ENCODE results near the gene SPDYE6. TPM values are rescaled to one million over a fixed set of nuclear protein-coding genes. Genes with fewer than 3 reads are reported as not detected.
"Not testable (repeated sequence)": the region's sequence is repeated elsewhere in the genome, so short reads cannot be mapped to it uniquely, and the experiment has no call there.

SPDYE6 gene
- total RNA-seq, 1 donor from 2014 or later = not detected

- DNase-seq (ENCODE audit: low spot score in 2 of 2) (peak in 1 of 2 donors; percentile 10), FAIRE-seq (no peak)
Measured at GRCh38 chr7:102320181-102320580, 36.1 kb downstream of the SPDYE6 start.

DNA sequence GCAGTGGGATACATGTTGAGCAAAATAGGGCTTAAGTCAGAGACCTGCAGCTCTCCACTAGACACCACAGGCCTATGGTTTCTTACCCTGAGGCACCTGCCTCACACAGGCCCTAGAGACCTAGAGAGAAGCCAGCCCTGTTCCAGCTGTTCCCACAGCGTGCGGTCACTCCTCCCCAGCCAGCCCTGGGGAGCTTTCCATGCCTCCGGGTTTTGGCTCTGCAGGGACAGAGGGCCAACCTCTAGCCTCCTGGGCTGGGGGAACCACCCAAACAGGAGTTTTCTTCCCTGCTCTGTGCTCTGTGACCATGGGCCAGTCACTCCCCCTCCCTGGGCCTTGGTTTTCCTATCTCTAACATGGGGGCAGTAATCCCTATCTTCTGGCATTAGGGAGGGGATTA, 36.6 kb downstream of the SPDYE6 start:
- no peak for FAIRE-seq
- DNase-seq (ENCODE audit: low spot score in 2 of 2) = peak in 1 of 2 donors; percentile 7

GRCh38 chr7:102318482-102318971, 37.7 kb downstream of the SPDYE6 start:
- no peak for FAIRE-seq
- DNase-seq (ENCODE audit: low spot score in 2 of 2) = peak; percentile 10 to 25

- FAIRE-seq (no peak), DNase-seq (ENCODE audit: low spot score in 2 of 2) (peak; percentile 9 to 10)
Measured at GRCh38 chr7:102317231-102318059, 38.8 kb downstream of the SPDYE6 start.

DNA sequence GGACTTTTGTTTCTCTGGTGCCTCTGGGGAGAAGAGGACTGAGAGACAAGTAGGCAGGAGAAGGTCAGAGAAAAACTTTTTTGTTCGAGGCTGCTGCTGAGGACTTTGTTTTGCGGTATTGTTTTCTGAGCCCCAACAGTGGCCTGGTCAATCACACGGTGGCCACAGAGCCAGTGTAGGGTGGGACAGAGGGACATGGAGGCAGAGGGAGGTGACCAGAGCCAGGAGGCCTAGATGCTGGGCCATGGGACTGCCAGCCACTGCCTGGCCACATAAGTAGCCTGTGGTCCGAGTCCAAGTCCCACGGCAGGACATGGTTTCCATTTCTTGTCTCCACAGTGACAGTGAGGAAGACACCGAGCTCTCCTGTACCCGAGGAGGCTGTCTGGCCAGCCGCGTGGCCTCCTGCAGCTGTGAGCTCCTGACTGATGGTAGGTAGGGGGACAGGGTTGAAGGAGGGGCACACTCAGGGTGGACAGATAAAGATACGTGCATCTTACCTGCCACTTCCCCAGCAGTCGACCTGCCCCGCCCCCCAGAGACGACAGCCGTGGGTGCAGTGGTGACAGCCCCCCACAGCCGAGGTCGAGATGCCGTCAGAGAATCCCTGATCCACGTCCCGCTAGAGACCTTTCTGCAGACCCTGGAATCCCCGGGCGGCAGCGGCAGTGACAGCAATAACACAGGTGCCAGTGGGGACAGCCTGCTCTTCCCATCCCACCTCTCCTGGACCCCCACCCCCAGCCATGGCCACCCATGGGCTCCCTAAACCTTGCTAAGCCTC, 42.1 kb downstream of the SPDYE6 start:
- FAIRE-seq (no peak), DNase-seq (ENCODE audit: low spot score in 2 of 2) (no peak)

DNA sequence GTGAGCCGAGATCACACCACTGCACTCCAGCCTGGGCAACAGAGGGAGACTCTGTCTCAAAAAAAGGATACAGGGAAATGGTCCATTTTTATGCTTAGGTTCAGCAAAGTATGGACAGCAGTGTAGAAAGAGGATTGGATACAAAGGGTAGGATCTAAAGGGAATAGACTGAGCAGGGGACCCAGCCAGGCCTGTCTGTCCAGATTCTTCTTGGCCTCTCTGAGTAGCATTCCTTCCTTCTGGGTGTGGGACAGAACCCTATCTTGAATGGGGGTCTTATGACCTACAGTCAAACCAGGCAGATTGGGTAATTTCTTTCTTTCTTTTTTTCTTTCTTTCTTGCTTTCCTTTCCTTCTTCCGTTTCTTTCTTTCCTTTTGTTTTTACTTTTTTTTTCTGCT, 43.9 kb downstream of the SPDYE6 start:
- FAIRE-seq (no peak), DNase-seq (ENCODE audit: low spot score in 2 of 2) (no peak)

DNA sequence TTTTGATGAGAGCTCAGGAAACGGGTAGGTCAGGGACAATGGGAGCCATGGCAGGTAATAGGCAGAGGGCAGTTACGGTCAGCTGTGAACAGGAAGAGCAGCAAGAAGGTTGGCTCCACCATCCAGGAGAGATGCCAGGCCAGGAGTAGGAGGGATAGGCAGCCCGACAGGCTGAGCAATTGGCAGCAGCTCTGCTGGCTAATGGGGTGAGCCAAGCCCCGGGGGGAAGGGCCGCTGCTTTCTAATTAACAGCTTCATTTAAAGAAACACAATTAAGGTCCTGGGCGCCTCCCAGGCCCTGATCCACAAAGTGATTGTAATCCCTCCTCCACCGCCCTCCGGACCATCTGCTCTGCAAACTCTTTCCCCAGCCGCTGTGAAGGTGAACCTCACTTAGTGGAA, 45.8 kb downstream of the SPDYE6 start:
- peak in 1 of 2 donors; percentile 58 for DNase-seq (ENCODE audit: low spot score in 2 of 2)

DNA sequence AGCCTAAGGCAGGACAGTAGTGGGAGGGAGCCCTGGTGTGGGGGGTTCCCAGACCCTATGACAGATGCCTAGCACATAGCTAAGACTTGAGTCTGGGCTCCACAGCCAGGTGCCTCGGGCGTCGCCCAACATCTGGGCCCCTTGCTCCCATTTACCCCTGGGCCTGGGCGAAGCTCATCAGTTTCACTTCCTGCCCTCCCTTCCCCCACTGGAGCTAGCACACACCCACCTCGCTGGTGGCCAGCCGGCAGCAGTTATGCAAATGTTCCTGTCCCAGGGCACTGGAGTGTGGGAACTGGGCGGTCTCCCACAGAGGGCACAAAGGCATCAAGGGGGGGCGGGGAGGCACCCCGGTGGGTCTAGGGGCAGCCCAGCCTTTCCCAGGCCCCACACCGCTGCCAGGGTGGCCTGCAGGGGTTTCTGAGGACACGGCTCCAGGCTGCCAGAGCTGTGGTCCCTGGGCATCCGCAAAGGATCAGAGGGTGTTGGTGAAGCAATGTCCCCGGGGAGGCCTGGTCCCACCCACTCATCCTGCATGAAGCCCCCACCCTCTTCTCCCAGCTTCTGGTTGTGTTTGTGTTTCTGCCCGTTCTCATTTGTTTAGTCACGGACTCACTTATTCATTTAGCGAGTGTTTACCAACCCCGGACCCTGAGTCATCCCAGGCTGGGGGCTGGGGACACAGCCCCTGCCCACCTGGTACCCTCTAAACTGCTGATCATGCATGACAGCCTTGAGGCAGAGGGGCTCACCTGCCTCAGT, 49.1 kb downstream of the SPDYE6 start:
- DNase-seq (ENCODE audit: low spot score in 2 of 2) = no peak

More for the DNA sequence above, 45.8 kb downstream of the SPDYE6 start:
- no peak for FAIRE-seq

DNA sequence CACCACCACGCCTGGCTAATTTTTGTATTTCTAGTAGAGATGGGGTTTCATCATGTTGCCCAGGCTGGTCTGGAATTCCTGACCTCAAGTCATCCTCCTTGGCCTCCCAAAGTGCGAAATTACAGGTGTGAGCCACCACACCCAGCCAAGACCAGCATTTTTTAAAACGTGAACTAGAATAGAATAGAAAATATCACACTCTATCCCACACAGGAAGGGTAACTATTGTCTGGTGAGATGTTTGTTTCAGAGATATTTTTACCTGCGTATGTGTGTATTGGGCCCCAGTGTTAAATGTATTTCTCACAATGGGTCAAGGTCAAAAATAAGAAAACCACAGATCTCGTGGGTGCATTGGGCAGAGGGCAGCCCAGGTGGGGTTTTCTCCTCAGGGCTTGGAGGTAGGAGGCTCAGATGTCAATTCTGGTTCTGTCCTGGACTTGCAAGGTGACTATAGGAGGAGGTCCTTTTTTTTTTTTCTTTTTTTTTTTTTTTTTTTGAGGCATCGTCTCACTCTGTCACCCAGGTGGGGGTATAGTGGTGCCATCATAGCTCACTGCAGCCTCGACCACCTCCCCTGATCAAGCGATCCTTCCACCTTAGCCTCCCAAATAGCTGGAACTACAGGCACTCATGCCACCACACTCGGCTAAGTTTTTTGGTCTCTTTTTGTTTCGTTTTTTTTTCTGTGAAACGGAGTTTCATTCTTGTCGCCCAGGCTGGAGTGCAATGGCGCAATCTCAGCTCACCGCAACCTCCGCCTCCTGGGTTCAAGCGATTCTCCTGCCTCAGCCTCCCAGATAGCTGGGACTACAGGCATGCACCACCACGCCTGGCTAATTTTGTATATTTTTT, 50.6 kb downstream of the SPDYE6 start:
- DNase-seq (ENCODE audit: low spot score in 2 of 2) (no peak), FAIRE-seq (no peak)

More for the DNA sequence above, 49.1 kb downstream of the SPDYE6 start:
- no peak for FAIRE-seq

DNA sequence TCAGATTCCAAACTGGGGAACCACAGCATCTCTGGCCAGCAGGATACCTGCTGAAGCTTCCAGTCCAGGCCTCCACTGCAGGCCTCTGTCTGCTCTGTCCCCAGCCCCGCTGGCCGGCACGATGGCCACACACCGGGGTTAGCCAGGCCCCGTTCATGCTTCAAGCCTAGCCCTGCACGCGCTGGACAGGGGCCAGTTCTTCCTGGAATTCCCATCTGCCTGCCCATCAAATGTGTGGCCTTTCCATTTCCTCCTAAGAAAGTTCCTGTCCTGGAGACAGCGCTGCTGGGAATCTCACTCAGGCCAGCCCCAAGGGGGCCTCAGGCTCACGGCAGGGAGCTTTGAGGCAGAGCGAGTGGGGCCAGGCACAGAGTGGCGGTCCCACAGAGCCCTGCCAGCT, 51.6 kb downstream of the SPDYE6 start:
- FAIRE-seq = no peak
- no peak for DNase-seq (ENCODE audit: low spot score in 2 of 2)

DNA sequence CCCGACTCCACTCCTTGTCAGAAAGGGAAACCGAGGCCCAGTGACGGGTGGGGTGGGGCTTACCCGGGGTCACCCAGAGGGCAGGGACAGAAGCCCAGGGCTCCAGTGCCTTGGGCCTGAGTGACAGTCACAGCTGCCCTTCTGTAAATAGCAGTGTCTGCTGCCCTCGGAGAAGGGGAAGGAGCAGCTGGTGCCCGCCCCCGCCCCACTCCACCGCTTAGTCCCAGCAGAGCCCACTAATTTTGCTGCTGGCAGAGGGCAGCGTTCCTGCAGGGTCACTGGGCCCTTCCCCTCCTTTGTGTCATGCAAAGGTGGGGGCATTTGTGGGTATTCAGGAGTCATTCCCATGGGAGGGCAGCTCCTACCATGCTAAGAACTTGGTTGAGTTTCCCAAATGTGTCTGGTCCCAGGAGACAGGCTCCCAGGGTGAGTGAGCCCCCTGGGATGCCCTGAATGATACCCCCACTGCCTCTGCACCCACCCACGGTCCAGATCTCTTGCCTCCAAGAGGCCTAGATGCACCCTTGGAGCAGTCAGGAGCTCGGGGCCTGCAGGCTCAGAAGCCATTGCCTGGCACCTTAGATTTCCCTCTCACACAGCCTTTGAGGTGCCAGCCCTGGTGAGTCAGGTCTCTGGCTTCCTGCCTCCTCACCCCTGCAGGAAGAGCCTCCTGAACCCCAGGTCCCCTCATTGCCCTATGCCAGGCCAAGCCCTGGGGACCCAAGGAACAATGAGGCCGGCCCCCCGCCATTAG, 52.4 kb downstream of the SPDYE6 start:
- no peak for FAIRE-seq

GRCh38 chr7:102302025-102302424, 54.2 kb downstream of the SPDYE6 start:
- DNase-seq (ENCODE audit: low spot score in 2 of 2) = no peak
- FAIRE-seq = no peak

More for the DNA sequence above, 52.4 kb downstream of the SPDYE6 start:
- no peak for DNase-seq (ENCODE audit: low spot score in 2 of 2)

DNA sequence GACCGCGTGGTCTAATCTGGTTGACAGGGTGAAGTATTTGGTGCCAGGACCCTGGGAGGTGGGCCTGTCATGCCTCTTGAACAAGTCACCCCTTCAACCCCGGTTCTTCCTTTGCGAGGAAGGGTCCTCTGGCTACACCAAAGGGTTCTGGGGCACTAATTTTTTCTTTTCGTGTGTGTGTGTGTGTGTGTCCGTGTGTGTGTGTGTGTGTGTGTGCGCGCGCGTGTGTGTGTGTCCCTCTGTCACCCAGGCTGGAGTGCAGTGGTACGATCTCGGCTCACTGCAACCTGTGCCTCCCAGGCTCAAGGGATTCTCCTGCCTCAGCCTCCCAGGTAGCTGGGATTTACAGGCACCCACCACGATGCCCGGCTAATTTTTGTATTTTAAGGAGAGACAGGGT, 54.9 kb downstream of the SPDYE6 start:
- FAIRE-seq; DNase-seq (ENCODE audit: low spot score in 2 of 2): not testable (repeated sequence)

DNA sequence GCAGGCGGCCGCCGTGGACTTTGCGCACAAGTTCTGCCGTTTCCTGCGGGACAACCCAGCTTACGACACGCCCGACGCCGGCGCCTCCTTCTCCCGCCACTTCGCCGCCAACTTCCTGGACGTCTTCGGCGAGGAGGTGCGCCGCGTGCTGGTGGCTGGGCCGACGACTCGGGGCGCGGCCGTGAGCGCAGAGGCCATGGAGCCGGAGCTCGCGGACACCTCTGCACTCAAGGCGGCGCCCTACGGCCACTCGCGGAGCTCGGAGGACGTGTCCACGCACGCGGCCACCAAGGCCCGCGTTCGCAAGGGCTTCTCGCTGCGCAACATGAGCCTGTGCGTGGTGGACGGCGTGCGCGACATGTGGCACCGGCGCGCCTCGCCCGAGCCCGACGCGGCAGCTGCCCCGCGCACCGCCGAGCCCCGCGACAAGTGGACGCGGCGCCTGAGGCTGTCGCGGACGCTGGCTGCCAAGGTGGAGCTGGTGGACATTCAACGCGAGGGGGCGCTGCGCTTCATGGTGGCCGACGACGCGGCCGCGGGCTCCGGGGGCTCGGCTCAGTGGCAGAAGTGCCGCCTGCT, 55.5 kb downstream of the SPDYE6 start:
- no peak for DNase-seq (ENCODE audit: low spot score in 2 of 2)
- no peak for FAIRE-seq

GRCh38 chr7:102297487-102298218, 58.6 kb downstream of the SPDYE6 start:
- no peak for DNase-seq (ENCODE audit: low spot score in 2 of 2)
- no peak for FAIRE-seq

- DNase-seq (ENCODE audit: low spot score in 2 of 2) (no peak), FAIRE-seq (no peak)
Measured at GRCh38 chr7:102296514-102296913, 59.7 kb downstream of the SPDYE6 start.

DNA sequence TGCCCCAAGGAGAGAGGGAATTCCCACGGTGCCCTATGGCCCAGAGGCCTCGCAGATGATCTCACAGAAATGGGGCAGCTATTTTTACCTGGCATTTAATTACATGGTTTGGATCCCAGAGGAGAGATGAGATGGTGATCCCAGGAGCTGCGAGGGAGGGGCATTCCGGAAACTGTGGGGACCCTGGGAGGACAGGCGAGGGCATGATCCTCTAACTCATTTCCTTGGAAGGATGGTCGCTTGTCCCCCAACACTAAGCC, 60.1 kb downstream of the SPDYE6 start:
- DNase-seq (ENCODE audit: low spot score in 2 of 2) = no peak
- FAIRE-seq = no peak

All from frontal cortex (tissue), 4 donors.